Left ventricle myocardium superior (tissue), 1 donor: ENCODE measurements around the gene HOXA6. TPM values are rescaled to one million over a fixed set of nuclear protein-coding genes. Genes with fewer than 3 reads are reported as not detected.

Source experiments
- ATAC-seq: fragments of 200-7000 bp; cut with Tn5 transposase; one replicate; pipeline ENCODE4 v1.9.1; 2020; ENCODE audit warnings: mild to moderate bottlenecking, moderate library complexity
- DNase-seq: peaks from one replicate; pipeline ENCODE4 v3.0.0-alpha.2; 2020
- intact Hi-C: fragments of 100-400 bp; cut with micrococcal nuclease; formaldehyde crosslinking; loops from one replicate; pipeline ENCODE4 v1.11.0; 2022
- total RNA-seq: library from RNA; stranded (reverse); fragmentation: NEBNext Ultra II Directional; extraction: Animal tissue kit (Norgen Biotek cat#: 25700); gene quantifications from one replicate; pipeline ENCODE4 v1.2.1, GENCODE V29; 2021
- donor health status: DM: no; HTN: yes; CAD: no; lungs with severe emphysema.

The HOXA6 gene
- total RNA-seq, 1 donor from 2014 or later, result not detected

- no peak for DNase-seq
- intact Hi-C loops, result no loop called here
These were observed 15.4 kb downstream of the HOXA6 start for GRCh38 chr7:27132214-27132613.

GRCh38 chr7:27131390-27131819 lies 16.2 kb downstream of the HOXA6 start:
- ATAC-seq (no peak), DNase-seq (no peak)
- intact Hi-C loops, result no loop called here

More at GRCh38 chr7:27132214-27132613, 15.4 kb downstream of the HOXA6 start:
- no peak for ATAC-seq

GRCh38 chr7:27130540-27131389 lies 16.8 kb downstream of the HOXA6 start, which contains the start of gene HOXA4:
Gene HOXA4, minus strand, starts transcription at chr7:27130757. Its CDS starts 24 bp downstream, at chr7:27130733.
- ATAC-seq (peak; percentile 85), DNase-seq (peak; percentile 85)
- intact Hi-C loops, result no loop called here

- intact Hi-C loops, result no loop called here
- no peak for DNase-seq
- no peak for ATAC-seq
These were observed 17.6 kb downstream of the HOXA6 start for GRCh38 chr7:27129729-27130539.

GRCh38 chr7:27128776-27129728 lies 18.5 kb downstream of the HOXA6 start:
- no peak for ATAC-seq
- no peak for DNase-seq
- intact Hi-C loops, result no loop called here

GRCh38 chr7:27128034-27128433 lies 19.5 kb downstream of the HOXA6 start:
- intact Hi-C loops, result no loop called here
- no peak for ATAC-seq
- no peak for DNase-seq

GRCh38 chr7:27126596-27127327 lies 20.8 kb downstream of the HOXA6 start:
- DNase-seq (no peak), ATAC-seq (no peak)
- intact Hi-C loops, result no loop called here

- ATAC-seq, result no peak
- intact Hi-C loops, result no loop called here
- DNase-seq, result no peak
These were observed 21.6 kb downstream of the HOXA6 start for GRCh38 chr7:27125986-27126394.

GRCh38 chr7:27124902-27125689 lies 22.5 kb downstream of the HOXA6 start:
- no peak for ATAC-seq
- intact Hi-C loops, result no loop called here
- DNase-seq, result no peak

- DNase-seq (no peak), ATAC-seq (no peak)
- intact Hi-C loops, result no loop called here
These were observed 23.3 kb downstream of the HOXA6 start for GRCh38 chr7:27124096-27124901.

GRCh38 chr7:27123477-27124053 lies 24.0 kb downstream of the HOXA6 start:
- ATAC-seq (no peak), DNase-seq (no peak)
- intact Hi-C loops, result no loop called here

- intact Hi-C loops, result no loop called here
- DNase-seq (no peak), ATAC-seq (no peak)
These were observed 24.5 kb downstream of the HOXA6 start for GRCh38 chr7:27123007-27123476.

- intact Hi-C loops, result no loop called here
- DNase-seq, result no peak
- no peak for ATAC-seq
These were observed 25.3 kb downstream of the HOXA6 start for GRCh38 chr7:27122077-27122910.

GRCh38 chr7:27121684-27122076 lies 25.9 kb downstream of the HOXA6 start:
- ATAC-seq, result no peak
- intact Hi-C loops, result no loop called here
- no peak for DNase-seq

GRCh38 chr7:27119412-27119911 lies 28.1 kb downstream of the HOXA6 start:
- DNase-seq (no peak), ATAC-seq (no peak)
- intact Hi-C loops, result no loop called here
